GM15510 (cell line): Measurements from ENCODE around the gene CACNA1F.

ENCODE experiments used
- POLR2A ChIP-seq: IDR thresholded peaks from 3 replicates; pipeline ENCODE4 v1.6.1; 2011; ENCODE audit warnings: borderline replicate concordance; ENCODE audit not compliant: insufficient read length; ENCODE audit errors: extremely low read depth

Gene CACNA1F

GRCh38 chrX:49162620-49163019 is 70.5 kb downstream of the CACNA1F start, which contains the start of gene MAGIX:
Gene MAGIX (plus strand): TSS chrX:49162758. CDS start chrX:49162890, 132 bp downstream.
- TF ChIP-seq POLR2A = no peak

GRCh38 chrX:49161632-49162031 is 71.5 kb downstream of the CACNA1F start:
- no peak for TF ChIP-seq POLR2A

GRCh38 chrX:49160908-49161307 is 72.2 kb downstream of the CACNA1F start:
- no peak for TF ChIP-seq POLR2A

- no peak for TF ChIP-seq POLR2A
These were observed 75.9 kb downstream of the CACNA1F start for GRCh38 chrX:49157194-49157593.

- TF ChIP-seq POLR2A = peak; percentile 39
These were observed 77.0 kb downstream of the CACNA1F start for GRCh38 chrX:49155900-49156837.

GRCh38 chrX:49155243-49155899 is 77.8 kb downstream of the CACNA1F start:
- no peak for TF ChIP-seq POLR2A
